ENCODE data around the gene KAZN.

The KAZN gene

GRCh38 chr1:15141935-15142539 lies 543.6 kb downstream of the KAZN start:
- DNase-seq (ENCODE audit: low read depth) = no peak

GRCh38 chr1:15145327-15145726 lies 546.8 kb downstream of the KAZN start:
- no peak for DNase-seq (ENCODE audit: low read depth)

- DNase-seq (ENCODE audit: low read depth) = no peak
Measured at GRCh38 chr1:15146142-15146680, 547.7 kb downstream of the KAZN start.

- no peak for DNase-seq (ENCODE audit: low read depth)
Measured at GRCh38 chr1:15146971-15147376, 548.5 kb downstream of the KAZN start.

GRCh38 chr1:15148004-15148403 lies 549.5 kb downstream of the KAZN start:
- no peak for DNase-seq (ENCODE audit: low read depth)

- no peak for DNase-seq (ENCODE audit: low read depth)
Measured at GRCh38 chr1:15148475-15148874, 550.0 kb downstream of the KAZN start.

GRCh38 chr1:15148941-15149340 lies 550.5 kb downstream of the KAZN start:
- no peak for DNase-seq (ENCODE audit: low read depth)

- no peak for DNase-seq (ENCODE audit: low read depth)
Measured at GRCh38 chr1:15150376-15150775, 551.9 kb downstream of the KAZN start.

- no peak for DNase-seq (ENCODE audit: low read depth)
Measured at GRCh38 chr1:15151377-15151806, 552.9 kb downstream of the KAZN start.

GRCh38 chr1:15151871-15152270 lies 553.4 kb downstream of the KAZN start:
- DNase-seq (ENCODE audit: low read depth) = no peak

- DNase-seq (ENCODE audit: low read depth) = no peak
Measured at GRCh38 chr1:15152318-15153183, 554.1 kb downstream of the KAZN start.

- peak; percentile 58 for DNase-seq (ENCODE audit: low read depth)
Measured at GRCh38 chr1:15153184-15153841, 554.8 kb downstream of the KAZN start, which contains the start of gene TMEM51. TMEM51 (plus strand) TSS chr1:15153747; CDS start chr1:15215088, 61,341 bp downstream.

GRCh38 chr1:15153842-15154479 lies 555.5 kb downstream of the KAZN start:
- no peak for DNase-seq (ENCODE audit: low read depth)

- no peak for DNase-seq (ENCODE audit: low read depth)
Measured at GRCh38 chr1:15154480-15155036, 556.1 kb downstream of the KAZN start.

GRCh38 chr1:15155191-15155590 lies 556.7 kb downstream of the KAZN start:
- DNase-seq (ENCODE audit: low read depth) = no peak

GRCh38 chr1:15155888-15156741 lies 557.6 kb downstream of the KAZN start:
- no peak for DNase-seq (ENCODE audit: low read depth)

GRCh38 chr1:15156807-15157380 lies 558.4 kb downstream of the KAZN start:
- DNase-seq (ENCODE audit: low read depth) = no peak

- DNase-seq (ENCODE audit: low read depth) = no peak
Measured at GRCh38 chr1:15157524-15158399, 559.3 kb downstream of the KAZN start.

- no peak for DNase-seq (ENCODE audit: low read depth)
Measured at GRCh38 chr1:15158506-15159165, 560.2 kb downstream of the KAZN start.

All from CMK (cell line).